NCI-H187 (cell line): ENCODE measurements around the gene IRX3.
"Not testable (repeated sequence)": the region's sequence is repeated elsewhere in the genome, so short reads cannot be mapped to it uniquely, and the experiment has no call there.

Experiments used
- DNase-seq, 2 experiments: peaks; one replicate each; lab custom pipeline; 2025; lab: John Stamatoyannopoulos, UW

The IRX3 gene

DNA sequence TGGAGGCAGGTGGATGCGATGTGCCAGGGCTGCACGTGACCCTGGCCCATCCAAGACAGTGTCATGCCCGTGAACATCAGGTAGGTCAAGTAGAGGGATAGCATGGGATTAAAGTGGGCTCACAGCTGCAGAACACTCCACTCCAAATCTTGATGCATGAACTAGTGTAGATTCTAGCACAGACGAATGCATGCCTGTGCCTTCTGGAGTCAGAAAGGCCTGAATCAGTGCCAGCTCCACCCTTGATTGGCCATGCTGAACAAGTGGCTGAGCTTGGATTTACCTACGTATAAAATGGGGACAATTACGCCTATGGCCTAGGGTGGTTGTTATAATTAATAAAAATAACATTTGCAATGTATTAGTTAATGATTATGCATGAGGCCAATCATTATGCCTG lies 10.6 kb downstream of the IRX3 start:
- no peak for DNase-seq

DNA sequence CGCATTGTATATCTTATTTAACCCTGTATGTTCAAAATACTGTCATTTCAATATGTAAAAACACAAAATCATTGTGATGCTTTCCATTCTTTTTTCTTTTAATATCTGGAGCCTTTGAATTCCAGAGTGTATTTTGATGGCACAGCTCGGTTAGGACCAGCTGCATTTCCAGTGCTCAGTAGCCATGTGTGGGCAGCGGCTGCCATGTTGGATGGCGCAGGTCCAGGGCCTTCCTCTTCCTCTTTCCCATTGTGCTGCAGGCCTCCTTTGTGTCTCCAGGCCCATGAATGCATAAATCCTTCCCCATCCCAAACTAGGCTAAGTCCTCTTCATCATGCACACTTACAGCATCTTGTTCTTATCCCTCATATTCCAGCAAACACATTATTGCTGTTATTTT lies 13.0 kb downstream of the IRX3 start:
- no peak for DNase-seq

DNA sequence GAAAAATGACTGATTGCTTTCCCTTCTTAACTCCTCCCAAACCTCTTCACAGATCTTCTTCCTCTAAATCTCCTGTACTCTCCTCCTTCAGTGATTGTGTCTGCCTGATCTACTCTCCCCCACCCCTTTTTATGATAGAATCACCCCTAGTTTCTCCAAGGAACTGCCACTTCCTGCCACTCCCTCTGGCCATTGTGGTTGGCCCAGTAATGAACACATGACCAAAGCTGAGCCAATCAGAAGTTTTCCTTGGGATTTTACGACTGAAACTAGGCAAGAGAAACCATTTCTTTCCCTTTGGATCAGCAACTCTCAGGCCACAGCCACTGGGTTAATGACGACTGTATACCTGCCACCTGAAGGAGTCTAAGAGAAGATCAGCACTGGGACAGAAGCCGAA lies 15.9 kb downstream of the IRX3 start:
- no peak for DNase-seq

DNA sequence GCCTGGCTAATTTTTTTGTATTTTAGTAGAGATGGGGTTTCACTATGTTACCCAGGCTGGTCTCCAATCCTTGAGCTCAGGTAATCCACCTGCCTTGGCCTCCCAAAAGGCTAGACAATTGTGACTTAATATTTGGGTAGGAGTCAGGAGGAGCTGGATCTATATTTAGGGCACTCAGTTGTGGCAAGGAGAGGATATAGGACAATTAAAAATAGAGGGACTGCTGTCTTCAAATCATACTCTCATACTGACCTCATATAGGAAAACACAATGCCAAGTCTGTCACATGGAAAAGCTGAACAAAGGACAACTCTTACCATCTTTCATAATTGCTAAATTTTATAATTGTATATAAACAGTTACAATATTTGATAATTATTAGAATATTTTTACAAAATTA lies 17.1 kb downstream of the IRX3 start:
- DNase-seq = no peak

DNA sequence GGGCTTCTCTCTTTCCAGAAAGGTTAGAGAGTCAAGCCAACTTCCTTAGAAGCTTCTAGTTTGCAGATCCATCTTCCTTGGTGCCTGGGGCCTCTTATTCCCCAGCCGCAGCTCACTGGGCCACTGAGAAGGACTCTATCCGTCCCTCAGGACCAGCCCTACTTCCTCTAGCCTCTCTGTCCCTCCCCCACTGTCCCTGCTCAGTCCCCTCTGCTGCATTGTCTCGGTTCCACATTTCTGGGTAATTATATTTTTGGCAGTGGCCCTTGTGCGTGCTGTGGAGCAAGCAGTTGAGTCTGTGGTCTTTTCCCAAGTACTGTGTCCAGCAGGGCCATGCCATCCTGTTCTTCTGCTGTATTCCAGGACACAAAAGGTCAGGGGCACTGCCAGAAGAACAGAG lies 17.8 kb downstream of the IRX3 start:
- DNase-seq = no peak

DNA sequence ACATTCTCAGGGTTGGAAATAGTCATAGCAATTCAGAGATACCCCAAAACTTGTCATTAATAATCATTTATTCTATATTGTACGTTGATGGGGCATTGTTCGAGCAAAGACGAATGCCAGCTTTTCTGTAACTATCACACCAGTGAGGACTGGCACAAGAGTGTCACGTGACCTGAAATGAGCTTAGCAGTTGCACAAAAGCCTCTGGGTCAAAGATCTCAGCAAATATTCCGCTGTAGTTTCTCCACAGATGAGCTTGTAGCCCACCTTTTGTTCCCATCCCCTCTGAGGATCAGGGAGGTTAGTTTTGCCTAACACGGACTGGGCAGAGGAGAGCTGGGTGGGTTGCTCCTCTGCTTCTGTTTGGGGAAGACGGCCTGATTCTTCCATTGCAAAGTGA lies 18.2 kb downstream of the IRX3 start:
- no peak for DNase-seq

DNA sequence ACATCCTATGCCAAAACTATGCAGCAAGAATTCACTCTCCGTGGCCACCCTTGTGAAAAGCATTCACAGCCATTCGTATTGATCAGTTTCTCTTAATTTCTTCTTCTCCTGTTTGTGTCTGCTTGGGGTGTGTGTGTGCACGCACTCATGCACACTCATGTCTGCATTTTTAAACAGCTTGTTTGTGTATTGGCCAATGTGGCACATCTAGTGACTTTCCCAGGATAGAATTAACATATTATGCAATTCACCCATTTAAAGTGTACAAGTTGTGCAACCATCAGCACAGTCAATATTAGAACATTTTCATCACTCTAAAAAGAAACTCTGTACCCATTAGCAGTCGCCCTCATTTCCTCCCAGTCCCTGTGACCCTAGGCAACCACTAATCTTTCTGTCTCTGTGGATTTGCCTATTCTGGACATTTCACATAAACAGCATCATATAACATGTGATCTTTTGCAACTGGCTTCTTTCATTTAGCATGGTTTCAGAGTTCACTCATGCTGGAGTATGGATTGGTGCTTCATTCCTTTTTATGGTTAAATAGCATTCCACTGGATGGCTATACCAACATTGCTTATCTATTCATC lies 20.1 kb downstream of the IRX3 start:
- no peak for DNase-seq

DNA sequence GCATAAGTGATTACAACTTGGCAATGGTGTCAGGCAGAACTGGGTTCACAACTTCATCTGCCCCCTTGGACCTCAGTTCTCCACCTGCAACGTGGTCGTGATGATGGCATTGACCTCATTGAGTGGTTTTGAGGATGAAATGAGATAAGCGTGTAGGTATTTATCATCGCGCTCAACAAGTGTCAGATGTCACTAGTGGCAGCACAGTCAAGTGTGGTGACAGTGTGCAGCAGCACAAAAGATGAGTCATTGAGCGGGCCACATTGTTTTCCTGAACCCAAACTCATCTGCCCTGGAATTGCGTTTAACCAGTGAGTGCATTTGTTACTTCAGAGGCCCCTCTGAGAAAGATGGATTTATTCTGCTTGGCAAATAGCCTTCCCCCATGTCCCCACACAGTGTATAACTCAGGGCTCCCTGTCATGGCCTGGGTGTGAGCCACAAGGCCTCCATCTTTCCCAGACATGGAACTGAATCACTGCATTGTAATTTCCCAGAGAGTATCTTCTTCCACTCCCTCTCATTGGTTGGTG lies 20.9 kb downstream of the IRX3 start:
- no peak for DNase-seq

DNA sequence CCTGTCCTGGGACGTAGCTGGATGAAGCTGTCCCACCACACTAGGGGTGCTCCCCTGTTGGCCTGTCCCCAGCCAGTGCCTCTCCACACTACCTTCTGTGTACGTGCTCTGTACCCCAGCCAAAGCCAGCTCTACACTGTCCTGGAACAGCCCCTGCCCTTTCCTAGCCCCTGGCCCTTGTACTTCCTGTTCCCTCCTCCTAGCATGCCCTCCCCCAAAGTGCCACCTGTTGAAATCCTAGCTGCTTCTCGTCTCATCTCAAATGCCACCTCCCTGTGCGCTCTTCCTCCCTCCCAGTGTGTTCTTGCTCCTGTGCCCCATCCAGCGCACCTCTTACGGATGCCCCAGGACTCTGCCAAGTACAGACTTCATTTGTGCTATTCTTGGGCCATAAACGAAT lies 33.5 kb downstream of the IRX3 start:
- DNase-seq = no peak

DNA sequence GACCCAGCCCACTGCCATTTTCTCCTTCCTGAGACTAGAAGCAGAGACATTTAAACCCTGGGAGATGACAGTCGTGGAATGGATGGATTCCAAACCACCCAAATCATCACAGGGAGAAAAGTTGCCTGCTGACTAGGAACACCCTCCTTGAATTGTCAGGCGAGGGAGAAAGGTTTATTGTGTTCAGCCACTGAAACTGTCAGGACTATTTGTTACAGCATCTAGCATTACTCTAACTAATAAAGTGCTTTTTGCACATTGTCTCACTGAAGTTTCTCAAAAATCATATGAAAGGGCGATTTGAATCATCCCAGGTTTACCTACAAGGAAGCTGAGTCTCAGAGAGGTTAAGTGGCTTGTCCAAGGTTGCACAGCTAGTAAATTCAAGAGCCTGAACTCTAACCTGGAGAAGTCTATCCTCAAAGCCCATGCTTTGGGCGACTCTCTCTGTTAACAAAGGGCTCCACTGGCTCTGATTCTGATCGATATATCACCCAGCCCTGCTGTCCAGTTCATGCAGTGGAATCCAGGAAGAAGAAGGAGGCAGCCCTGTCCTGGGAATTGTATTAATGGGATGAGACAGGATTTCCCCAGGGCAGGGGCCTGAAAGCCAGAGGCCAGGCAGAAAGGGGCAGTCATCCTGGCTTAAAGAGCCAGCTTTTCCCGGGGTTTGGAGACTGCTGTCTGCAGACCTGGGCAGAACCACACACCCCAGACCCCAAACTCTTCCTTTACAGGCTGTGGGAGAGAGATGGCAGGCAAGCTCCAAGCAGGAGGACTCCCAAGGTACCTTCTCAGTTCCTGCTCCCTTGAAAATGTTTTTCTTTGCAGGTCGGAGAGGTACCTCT lies 37.5 kb downstream of the IRX3 start:
- DNase-seq = no peak

DNA sequence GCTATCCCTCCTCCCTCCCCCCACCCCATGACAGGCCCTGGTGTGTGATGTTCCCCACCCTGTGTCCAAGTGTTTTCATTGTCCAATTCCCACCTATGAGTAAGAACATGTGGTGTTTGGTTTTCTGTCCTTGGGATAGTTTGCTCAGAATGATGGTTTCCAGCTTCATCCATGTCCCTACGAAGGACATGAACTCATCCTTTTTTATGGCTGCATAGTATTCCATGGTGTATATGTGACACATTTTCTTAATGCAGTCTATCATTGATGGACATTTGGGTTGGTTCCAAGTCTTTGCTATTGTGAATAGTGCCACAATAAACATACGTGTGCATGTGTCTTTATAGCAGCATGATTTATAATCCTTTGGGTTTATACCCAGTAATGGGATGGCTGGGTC lies 38.9 kb downstream of the IRX3 start:
- DNase-seq = not testable (repeated sequence)

DNA sequence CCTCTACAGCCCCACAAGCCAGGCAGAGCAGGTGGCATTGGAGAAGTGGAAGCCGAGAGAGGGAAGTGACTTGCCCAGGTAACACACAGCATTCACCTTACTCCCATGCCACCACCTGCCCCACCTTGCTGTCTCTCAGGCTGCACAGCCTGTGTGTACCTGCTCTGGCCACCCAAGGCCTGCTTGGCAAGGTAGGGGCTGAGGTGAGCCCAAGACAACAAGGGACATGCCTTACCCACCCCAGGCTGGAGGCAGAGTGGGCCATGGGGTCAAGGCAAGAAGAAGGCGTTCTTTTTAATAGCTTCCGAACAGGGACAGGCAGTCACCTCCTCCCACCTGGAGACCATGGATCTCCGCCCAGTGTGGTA lies 40.1 kb downstream of the IRX3 start:
- DNase-seq = no peak

DNA sequence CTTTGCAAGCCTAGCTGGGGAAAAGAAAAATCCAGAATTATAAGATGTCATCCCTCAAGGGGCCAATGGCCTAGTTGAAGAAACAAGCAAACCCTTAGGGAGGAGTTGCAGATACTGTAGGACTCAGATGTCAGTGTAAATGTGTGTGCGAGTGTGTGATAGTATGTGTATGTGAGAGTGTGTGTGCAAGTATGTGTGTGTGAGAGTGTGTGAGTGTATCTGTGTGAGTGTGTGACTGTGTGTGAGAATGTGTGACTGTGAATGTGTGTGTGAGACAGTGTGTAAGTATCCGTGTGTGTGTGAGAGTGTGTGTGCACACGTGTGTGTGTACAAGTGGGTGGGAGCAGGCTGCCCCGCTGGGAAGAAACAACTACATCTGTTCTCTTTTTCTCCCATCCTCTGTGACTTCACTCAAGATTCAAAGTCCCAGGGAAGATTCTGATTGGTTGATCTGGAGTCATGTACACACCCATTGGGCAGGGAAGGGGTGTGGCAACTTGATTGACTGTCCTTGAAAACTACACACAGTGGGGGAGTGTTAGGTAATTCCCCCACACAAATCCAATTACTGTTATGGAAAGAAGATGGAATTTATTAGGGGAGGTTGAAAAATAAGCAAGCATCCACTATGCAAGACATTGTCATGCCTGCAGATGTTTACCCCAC lies 40.7 kb downstream of the IRX3 start:
- no peak for DNase-seq

DNA sequence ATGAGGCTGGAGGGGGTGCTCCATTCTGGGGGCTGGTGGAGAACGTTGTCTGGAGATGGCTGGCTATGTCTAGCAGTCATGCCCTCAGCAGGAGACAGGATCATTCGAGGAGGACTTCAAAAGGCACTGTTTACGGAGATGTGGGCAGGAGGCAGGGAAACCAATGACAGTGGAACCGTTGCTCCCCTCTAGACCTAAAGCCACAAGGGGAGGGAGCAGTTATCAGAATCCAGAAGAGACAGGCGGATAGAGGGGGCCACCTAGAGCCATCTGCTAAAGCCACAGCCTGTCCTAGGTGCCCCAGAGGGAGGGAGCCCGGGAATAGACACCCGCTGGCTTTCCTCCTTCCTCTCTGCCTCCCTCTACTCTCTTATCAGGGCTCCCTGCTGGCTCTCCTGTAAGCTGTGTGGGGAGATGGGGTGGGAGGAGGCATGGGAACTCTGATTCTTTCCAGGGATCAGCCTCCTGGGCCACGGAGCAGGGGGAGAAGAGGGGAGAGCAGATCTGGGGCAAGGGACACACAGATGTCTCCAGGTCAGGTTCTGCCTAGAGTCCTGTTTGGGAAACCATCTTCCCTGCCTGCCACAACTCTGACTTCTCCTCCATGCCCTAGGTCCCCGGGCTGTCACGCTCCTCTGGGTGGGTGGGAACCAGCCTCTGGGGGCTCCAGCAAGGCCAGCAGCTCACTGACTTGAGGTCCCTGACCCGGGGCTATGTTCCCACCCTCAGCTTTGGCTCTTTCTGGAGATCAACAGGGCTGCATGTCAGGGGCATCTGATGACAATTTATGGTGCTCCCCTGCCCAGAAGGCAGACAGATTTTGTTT lies 42.3 kb downstream of the IRX3 start:
- DNase-seq = no peak

DNA sequence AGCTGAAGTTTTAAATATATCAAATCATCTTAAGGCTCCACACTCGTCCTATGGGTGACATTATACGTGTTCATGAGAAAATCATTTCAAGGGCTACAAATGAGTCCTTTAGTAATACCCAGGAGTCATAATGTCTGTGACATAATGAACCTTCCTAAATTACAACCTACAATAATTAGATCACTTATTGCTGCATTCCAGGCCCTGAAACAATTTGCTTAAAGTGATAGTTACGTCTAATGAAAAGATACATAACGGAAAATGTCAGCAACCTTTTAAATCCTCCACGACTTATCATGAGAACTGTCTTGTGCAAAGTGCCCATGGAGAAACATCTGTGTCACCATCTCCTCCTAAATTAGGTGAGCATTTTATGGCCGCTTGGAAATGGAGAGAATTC lies 43.4 kb downstream of the IRX3 start:
- no peak for DNase-seq

DNA sequence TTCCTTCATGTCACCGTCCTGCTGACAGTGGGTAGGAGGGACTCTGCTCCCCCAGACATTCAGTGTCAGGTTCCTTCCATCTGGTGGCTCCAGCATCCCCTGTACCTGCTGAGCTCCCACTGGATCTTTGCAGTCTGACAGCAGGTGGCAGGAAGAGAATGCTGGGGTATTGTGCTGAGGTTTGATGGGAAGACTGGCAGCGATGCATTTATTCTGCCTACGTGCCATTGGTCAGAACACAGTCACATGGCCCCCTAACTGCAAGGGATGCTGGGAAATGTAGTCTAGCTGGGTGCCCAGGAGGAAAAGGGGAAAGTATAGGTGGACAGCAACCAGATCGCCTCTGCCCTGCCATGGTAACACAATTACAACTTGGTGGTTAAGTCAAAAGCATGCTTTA lies 44.4 kb downstream of the IRX3 start:
- DNase-seq = no peak

DNA sequence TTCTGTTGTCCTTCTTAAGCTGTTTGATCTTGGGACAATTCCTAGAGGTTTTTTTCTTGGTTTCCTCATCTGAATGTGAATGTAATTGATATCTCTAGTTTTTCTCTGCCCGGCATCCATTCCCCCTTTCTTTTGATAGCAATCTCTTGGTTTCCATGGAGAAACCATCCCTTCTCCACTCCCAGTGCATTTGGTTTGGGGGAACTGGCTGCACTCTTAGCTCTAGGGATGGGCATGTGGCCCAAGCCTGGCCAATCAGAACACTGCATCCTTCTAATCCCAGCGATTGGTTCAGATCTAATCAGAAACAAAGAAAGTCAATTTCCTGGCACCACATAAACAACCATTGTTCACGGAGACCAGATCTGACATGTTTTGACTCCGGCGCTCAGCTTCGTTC lies 45.1 kb downstream of the IRX3 start:
- DNase-seq = no peak

DNA sequence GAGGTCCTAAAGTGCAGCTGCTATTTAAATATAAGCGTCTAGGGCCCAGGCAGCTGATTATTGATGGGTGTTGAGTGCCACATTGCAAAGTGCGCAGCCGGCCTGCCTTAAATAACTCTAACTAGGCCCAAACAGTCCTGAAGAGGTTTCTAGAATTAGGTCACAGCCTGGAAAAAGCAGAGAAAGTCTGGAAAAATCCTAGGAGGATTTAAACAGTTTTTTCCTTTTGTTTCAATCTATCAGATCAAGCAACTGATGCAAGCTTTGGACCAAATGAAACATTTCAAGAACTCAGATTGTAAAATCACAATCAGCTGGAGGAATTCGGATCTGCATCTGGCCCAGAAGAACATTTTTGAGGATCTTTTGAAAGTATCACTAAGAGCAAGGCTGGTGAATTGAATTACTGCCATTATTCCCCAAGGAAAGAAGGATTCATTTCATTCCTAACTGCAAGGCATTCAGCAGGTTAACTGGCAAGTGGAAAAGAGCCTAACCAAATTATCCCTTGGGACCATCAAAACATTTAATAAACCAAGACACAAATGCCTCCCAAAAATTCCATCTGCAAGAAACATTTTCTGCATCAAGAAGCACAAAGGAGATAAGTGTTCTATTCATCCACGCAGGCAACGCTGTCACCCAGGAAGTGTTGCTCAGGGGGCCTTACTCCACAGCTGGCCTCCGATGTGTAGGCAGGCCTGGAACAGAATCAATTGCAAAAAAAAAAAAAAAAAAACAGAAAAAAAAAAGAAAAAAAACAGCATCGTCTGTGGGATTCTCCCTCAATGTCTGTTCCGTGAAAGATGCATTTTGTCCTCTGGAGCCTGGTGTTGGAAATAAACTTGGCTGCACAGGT lies 46.1 kb downstream of the IRX3 start:
- DNase-seq = no peak

DNA sequence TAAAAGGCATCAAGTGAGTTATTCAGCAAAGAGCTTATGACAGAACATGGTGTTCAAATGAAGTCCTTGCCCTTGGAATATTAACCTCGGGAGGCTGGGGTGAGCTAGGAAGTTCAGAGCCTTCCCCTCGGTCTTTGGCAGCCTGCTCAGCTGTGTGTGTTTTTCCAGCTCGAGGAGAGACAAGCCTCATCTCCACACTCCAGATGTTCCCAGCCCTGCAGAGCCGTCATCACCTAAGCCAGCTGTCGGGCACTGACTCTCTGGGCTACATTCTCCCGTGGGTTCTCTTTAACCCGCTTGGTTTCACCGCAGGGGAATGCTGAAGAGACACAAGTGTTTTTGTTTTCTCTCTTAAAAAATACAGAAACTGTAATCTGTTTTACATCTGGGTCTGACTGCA lies 47.1 kb downstream of the IRX3 start:
- DNase-seq = no peak

DNA sequence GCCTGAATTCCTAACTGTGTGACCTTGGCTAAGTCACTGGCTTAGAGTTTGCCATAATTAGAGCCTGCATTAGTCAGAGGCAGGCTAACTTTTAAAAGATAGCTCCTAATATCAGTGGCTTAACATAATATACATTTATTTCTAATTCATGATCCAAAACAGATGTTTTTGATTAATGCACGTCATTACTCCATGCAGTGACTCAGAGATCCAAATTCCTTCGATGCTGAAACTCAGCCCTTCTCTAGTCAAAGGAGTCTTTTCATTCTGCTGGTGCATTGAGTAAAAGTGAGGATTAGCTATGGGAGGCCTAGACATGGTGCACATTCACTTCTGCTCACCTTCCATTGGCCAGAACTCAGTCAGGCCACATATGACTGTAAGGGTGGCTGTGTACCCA lies 49.8 kb downstream of the IRX3 start:
- no peak for DNase-seq

DNA sequence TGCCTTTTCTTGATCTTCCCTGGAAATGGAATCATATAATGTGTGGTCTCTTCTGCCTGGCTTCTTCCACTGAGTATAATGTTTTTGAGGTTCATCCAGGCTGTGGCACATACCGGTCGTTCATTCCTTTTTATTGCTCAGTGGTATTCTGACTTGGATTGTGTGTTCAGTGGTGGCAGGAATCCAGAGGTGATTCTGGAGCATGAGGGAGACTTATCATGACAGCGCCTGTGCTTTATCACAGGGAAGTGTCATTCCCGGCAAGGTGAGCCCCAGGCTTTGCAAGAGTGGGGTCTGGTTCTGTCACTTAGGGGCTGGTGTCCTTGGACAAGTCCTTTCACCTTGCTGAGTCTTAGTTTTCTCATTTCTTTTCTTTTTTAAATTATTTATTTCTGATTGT lies 53.0 kb downstream of the IRX3 start:
- no peak for DNase-seq
